Middle frontal gyrus (tissue), 1 donor: ENCODE results near the gene PI16.

Experiments
- DNase-seq: peaks from one replicate; pipeline ENCODE4 v3.0.0-alpha.2; 2015; ENCODE audit warnings: low spot score; ENCODE audit errors: extremely low spot score

Gene PI16

GRCh38 chr6:36999061-36999750 is 44.7 kb downstream of the PI16 start:
- no peak for DNase-seq

GRCh38 chr6:36999751-37000125 is 45.2 kb downstream of the PI16 start:
- DNase-seq = no peak

DNA sequence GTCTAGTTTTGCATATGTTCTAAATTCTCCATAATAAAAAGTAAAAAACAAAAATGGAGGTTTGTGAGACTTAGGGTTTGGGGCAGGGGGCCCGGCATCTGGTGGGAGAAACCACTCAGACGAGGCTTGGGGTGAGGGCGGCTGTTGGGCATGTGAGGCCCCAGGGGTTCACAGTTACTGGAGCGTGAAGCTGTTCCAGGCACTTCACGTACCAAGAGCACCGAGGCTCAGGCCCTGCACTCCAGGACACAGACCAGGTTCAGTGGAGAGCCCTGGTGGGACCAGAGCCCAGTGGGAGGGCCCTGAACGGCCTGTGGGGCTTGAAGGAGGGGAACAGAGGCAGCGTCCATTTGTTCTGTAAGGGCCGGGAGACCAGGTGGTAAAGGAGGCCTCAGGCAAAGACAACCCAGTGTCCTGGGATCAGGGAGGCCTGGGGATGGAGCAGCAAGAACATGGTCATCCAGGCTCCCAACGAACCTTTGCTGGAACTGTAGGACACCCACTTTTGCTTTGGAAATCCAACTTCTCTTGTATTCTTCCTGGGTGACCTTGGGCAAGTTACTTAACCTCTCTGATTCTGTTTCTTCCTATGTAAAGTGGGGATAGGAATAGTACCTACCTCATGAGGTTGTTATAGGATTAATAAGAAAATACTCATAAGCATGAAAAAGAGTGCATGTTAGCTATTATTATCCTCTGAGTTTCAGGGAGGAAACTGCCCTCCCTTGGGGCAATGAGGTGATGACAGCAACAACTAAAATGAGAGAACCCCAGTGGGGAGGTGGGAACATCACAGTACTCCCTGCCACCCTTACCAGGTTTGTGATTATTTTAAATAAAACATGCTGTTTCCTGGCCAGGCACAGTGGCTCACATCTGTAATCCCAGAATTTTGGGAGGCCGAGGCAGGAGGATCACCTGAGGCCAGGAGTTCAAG is 49.8 kb downstream of the PI16 start:
- no peak for DNase-seq

DNA sequence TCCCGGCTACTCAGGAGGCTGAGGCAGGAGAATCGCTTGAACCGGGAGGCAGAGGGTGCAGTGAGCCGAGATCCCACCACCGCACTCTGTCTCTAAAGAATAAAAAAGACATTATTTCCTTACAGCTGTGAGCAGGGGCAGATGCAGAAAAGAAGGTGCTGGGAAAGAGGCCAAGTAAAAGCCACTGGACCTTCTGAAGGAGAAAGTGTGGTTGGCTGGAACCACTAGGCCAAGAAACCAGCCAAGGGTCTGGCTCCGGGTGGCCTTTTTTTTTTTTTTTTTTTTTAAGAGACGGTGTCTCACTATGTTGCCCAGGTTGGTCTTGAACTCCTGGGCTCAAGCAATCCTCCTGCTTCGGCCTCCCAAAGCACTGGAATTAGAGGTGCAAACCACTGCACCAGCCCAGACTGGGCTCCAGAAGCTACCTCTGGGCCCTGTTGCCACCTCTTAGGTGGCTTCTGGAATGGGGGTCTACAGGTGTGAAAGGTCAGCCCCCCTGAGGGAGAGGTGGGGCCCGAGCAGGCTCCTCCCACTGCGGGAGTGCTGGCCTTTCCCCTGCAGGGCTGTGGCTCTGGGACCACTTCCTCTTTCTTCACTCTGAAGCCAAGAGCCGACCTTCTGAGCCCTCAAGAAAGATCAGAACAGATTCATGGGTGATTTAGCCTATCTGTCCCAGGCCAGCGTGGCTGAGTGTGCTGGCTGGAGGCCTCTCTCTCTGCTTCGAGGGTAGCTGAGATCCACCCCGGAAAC is 50.7 kb downstream of the PI16 start, which contains the start of gene FGD2:
TSS of gene FGD2 (plus strand) at position 595 of the 750 bp plus-strand sequence. CDS start 163 bp downstream, outside the sequence.
- no peak for DNase-seq

GRCh38 chr6:37005827-37006567 is 51.5 kb downstream of the PI16 start:
- DNase-seq = no peak

GRCh38 chr6:37006793-37007339 is 52.3 kb downstream of the PI16 start:
- no peak for DNase-seq

GRCh38 chr6:37007340-37008043 is 53.0 kb downstream of the PI16 start:
- DNase-seq = no peak

DNA sequence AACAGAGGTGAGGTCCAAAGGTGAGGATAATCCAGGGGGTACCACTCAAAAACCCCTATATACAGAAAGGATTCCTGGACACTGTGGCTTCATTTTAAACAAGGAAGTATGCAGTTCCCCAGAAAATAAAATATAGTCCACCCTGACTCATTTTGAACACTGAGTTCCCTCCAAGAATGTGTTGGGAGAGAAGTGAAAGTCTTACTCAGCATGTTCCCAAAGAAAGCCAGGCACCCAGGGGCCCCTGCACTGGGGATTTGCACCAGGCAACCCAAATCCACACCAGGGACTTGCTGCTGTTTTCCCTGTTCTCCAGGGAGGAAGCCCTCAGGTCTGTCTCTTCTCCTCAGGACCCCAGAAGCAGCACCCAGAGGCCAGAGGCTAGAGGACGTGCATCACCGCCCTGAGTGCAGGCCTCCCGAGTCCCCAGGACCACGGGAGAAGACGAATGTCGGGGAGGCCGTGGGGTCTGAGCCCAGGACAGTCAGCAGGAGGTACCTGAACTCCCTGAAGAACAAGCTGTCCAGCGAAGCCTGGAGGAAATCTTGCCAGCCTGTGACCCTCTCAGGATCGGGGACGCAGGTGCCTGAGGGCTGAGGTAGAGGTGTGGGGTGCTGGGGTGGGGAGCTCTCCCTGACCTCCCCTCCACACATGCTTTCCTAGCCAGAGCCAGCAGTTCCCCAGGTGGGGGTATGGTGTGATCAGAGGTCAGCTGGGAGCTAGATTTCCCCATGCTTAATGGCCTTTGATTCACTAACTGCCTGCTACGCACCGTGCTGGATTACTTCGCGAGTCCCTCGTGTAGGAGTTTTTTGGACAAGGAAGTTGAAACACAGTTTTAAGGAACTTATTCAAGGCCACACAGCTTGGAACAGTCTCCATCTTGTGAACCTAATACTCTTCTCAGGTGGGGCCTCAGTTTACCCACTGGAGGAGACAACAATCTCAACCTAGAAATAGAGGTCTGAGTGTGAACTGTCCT is 54.2 kb downstream of the PI16 start:
- no peak for DNase-seq

- DNase-seq = no peak
These were observed 55.9 kb downstream of the PI16 start for GRCh38 chr6:37010402-37010892.

GRCh38 chr6:37011656-37012378 is 57.3 kb downstream of the PI16 start:
- no peak for DNase-seq

DNA sequence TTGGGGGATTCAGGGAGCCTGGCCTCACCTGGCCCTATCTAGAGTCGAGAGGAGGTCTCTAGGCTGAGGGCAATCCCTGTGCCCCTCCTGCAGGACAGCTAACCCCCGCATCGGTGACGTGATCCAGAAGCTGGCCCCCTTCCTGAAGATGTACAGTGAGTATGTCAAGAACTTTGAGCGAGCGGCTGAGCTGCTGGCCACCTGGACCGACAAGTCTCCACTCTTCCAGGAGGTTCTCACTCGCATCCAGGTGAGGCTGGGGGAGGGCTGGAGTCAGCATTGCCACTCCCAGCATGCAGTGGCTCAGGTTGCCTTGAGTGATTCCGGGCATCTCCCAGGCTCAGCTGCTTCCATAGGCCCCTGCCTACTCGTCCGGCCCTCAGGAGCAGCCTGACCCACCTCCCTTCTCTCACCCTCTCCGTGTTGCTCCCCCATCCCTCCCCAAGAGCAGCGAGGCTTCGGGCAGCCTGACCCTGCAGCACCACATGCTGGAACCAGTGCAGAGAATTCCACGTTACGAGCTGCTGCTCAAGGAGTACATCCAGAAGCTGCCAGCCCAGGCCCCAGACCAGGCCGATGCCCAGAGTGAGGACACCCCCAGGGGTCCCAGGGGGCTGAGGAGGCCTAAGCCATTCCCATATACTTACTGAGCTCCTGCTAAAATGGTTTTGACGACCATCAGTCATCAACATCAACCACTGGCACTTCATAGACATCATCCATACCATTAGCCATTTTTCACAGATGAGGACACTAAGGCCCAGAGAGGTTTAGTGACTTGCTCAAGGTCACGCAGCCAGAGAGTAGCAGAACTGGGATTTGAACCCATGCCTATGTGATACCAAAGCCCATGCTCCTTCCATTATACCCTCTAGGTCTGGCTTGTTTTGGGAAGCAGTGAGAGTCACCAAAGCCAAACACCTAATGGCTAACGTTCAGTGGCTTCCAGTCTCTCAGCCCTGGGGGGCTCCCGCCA is 59.3 kb downstream of the PI16 start:
- DNase-seq = no peak
